Measurements from ENCODE around the gene JADE2. TPM values are rescaled to one million over a fixed set of nuclear protein-coding genes. Genes with fewer than 3 reads are reported as not detected.

Gene JADE2
- total RNA-seq, 1 donor from 2014 or later: 2.1 TPM

GRCh38 chr5:134508521-134509195, 16.8 kb upstream of the JADE2 start:
- no peak for TF ChIP-seq CTCF (IDR thresholded peaks at IDR 0.05; ENCODE audit: partially characterized antibody, unreplicated experiment)
- H3K9me3 Mint-ChIP-seq (ENCODE audit: unreplicated experiment): peaks cover 1% of the 10 kb centered on the region
- peaks cover 6% of the 10 kb centered on the region for H3K4me1 Mint-ChIP-seq (ENCODE audit: low read depth, unreplicated experiment)
- no peak overlapping the region for H3K27ac Mint-ChIP-seq (ENCODE audit: unreplicated experiment)
- DNase-seq: no peak
- H3K4me3 Mint-ChIP-seq (ENCODE audit: unreplicated experiment): no peak overlapping the region
- no peaks in the 10 kb centered on the region for H3K36me3 Mint-ChIP-seq (ENCODE audit: unreplicated experiment)
- peaks cover 6% of the 10 kb centered on the region for H3K27me3 Mint-ChIP-seq (ENCODE audit: unreplicated experiment)

GRCh38 chr5:134509308-134510040, 16.0 kb upstream of the JADE2 start:
- TF ChIP-seq CTCF (IDR thresholded peaks at IDR 0.05; ENCODE audit: partially characterized antibody, unreplicated experiment): no peak
- DNase-seq: no peak
- peaks cover 2% of the 10 kb centered on the region for H3K27me3 Mint-ChIP-seq (ENCODE audit: unreplicated experiment)
- H3K4me1 Mint-ChIP-seq (ENCODE audit: low read depth, unreplicated experiment): peaks cover 8% of the 10 kb centered on the region
- H3K27ac Mint-ChIP-seq (ENCODE audit: unreplicated experiment): no peak overlapping the region
- H3K36me3 Mint-ChIP-seq (ENCODE audit: unreplicated experiment): no peaks in the 10 kb centered on the region
- H3K4me3 Mint-ChIP-seq (ENCODE audit: unreplicated experiment): no peak overlapping the region
- H3K9me3 Mint-ChIP-seq (ENCODE audit: unreplicated experiment): no peaks in the 10 kb centered on the region

- H3K27me3 Mint-ChIP-seq (ENCODE audit: unreplicated experiment): peaks cover 2% of the 10 kb centered on the region
- H3K4me1 Mint-ChIP-seq (ENCODE audit: low read depth, unreplicated experiment): peaks cover 16% of the 10 kb centered on the region
- TF ChIP-seq CTCF (IDR thresholded peaks at IDR 0.05; ENCODE audit: partially characterized antibody, unreplicated experiment): no peak
- no peak for DNase-seq
- no peak overlapping the region for H3K27ac Mint-ChIP-seq (ENCODE audit: unreplicated experiment)
- H3K9me3 Mint-ChIP-seq (ENCODE audit: unreplicated experiment): no peaks in the 10 kb centered on the region
- H3K36me3 Mint-ChIP-seq (ENCODE audit: unreplicated experiment): no peaks in the 10 kb centered on the region
- H3K4me3 Mint-ChIP-seq (ENCODE audit: unreplicated experiment): no peak overlapping the region
These were observed 14.3 kb upstream of the JADE2 start for GRCh38 chr5:134510970-134511795.

GRCh38 chr5:134511796-134512660, 13.4 kb upstream of the JADE2 start:
- Mint-ChIP-seq H3K4me3 (ENCODE audit: unreplicated experiment) (peak overlapping the region; percentile 16), H3K4me1 (ENCODE audit: low read depth, unreplicated experiment) (peaks cover 17% of the 10 kb centered on the region), H3K9me3 (ENCODE audit: unreplicated experiment) (no peaks in the 10 kb centered on the region), H3K27me3 (ENCODE audit: unreplicated experiment) (peaks cover 2% of the 10 kb centered on the region), H3K36me3 (ENCODE audit: unreplicated experiment) (no peaks in the 10 kb centered on the region), H3K27ac (ENCODE audit: unreplicated experiment) (no peak overlapping the region)
- DNase-seq: peak; percentile 51
- TF ChIP-seq CTCF (IDR thresholded peaks at IDR 0.05; ENCODE audit: partially characterized antibody, unreplicated experiment): no peak

Measured in glutamatergic neuron (in vitro differentiated cells).